Thoracic aorta (tissue), 2 donors: ENCODE measurements around the gene POP4. TPM values are rescaled to one million over a fixed set of nuclear protein-coding genes. Genes with fewer than 3 reads are reported as not detected.

Experiments
- ATAC-seq: fragments of 150-250 bp; one replicate; pipeline ENCODE4 v1.8.0; 2017; ENCODE audit warnings: low read depth; ENCODE audit not compliant: insufficient number of reproducible peaks, low FRiP score
- DNase-seq: peaks from one replicate; pipeline ENCODE4 v3.0.0-alpha.2; 2020; ENCODE audit warnings: low spot score
- H3K27ac ChIP-seq, 2 donors: fragments of 200-600 bp; sonication (generic); 1 replicate in 1 of 2; 2 replicates in 1 of 2; pipeline ENCODE4 v1.5.1; 2016; ENCODE audit warnings: mild to moderate bottlenecking in 2 of 2, moderate library complexity in 2 of 2
- H3K27me3 ChIP-seq: fragments of 200-600 bp; sonication (generic); replicated peaks from 2 replicates; pipeline ENCODE4 v1.6.0; 2016; ENCODE audit warnings: mild to moderate bottlenecking; ENCODE audit not compliant: insufficient read depth
- H3K36me3 ChIP-seq: fragments of 200-600 bp; sonication (generic); one replicate; pipeline ENCODE4 v1.5.1; 2016
- H3K4me1 ChIP-seq, 2 donors: fragments of 200-600 bp; sonication (generic); 1 replicate in 1 of 2; 2 replicates in 1 of 2; pipeline versions ENCODE4 v1.5.1 to v1.6.0; 2016; ENCODE audit warnings: low read depth in 2 of 2, mild to moderate bottlenecking in 1 of 2; ENCODE audit not compliant: control insufficient read depth in 1 of 2
- H3K4me3 ChIP-seq: fragments of 200-600 bp; sonication (generic); 2 replicates; pipeline ENCODE4 v1.5.1; 2016; ENCODE audit warnings: mild to moderate bottlenecking
- H3K9me3 ChIP-seq: fragments of 200-600 bp; sonication (generic); 2 replicates; pipeline ENCODE4 v1.5.1; 2016
- CTCF ChIP-seq: fragments of 200-600 bp; sonication (generic); IDR thresholded peaks from one replicate; pipeline ENCODE4 v1.5.1; 2019; ENCODE audit warnings: antibody characterized with exemption
- total RNA-seq, 2 donors: library from RNA; depleted of rRNA; stranded (reverse); fragments of >200 nt; gene quantifications; one replicate each; pipeline versions ENCODE4 v1.1.0 to v1.2.3, GENCODE V29; 2016

POP4 gene
- total RNA-seq, 2 donors from 2014 or later: 57.2 to 58.8 TPM

GRCh38 chr19:29617366-29618266 is 11.5 kb downstream of the POP4 start:
- no peak for DNase-seq

GRCh38 chr19:29618434-29618833 is 12.4 kb downstream of the POP4 start:
- no peak overlapping the region for H3K4me3 ChIP-seq
- no peak for ATAC-seq
- DNase-seq: no peak
- no peaks in the 10 kb centered on the region for H3K27me3 ChIP-seq
- no peaks in the 10 kb centered on the region for H3K4me1 ChIP-seq
- no peak for TF ChIP-seq CTCF
- no peak overlapping the region for H3K27ac ChIP-seq
- no peaks in the 10 kb centered on the region for H3K9me3 ChIP-seq
- H3K36me3 ChIP-seq: peaks cover 13% of the 10 kb centered on the region

More at GRCh38 chr19:29617366-29618266, 11.5 kb downstream of the POP4 start:
- no peak for ATAC-seq
- no peaks in the 10 kb centered on the region for H3K4me1 ChIP-seq
- no peaks in the 10 kb centered on the region for H3K9me3 ChIP-seq
- TF ChIP-seq CTCF: no peak
- H3K36me3 ChIP-seq: peaks cover 21% of the 10 kb centered on the region
- no peaks in the 10 kb centered on the region for H3K27me3 ChIP-seq
- H3K27ac ChIP-seq: no peak overlapping the region
- H3K4me3 ChIP-seq: no peak overlapping the region

- ATAC-seq (no peak), DNase-seq (no peak)
- Histone ChIP-seq H3K9me3 (no peaks in the 10 kb centered on the region), H3K27me3 (no peaks in the 10 kb centered on the region), H3K27ac (no peak overlapping the region), H3K36me3 (peaks cover 12% of the 10 kb centered on the region), H3K4me1 (no peaks in the 10 kb centered on the region), H3K4me3 (no peak overlapping the region)
- TF ChIP-seq CTCF: no peak
Measured at GRCh38 chr19:29618871-29619270, 12.8 kb downstream of the POP4 start.

- no peaks in the 10 kb centered on the region for H3K27me3 ChIP-seq
- H3K4me1 ChIP-seq: no peaks in the 10 kb centered on the region
- no peak for TF ChIP-seq CTCF
- DNase-seq: no peak
- ATAC-seq: no peak
- peaks cover 5% of the 10 kb centered on the region for H3K36me3 ChIP-seq
- H3K9me3 ChIP-seq: no peaks in the 10 kb centered on the region
- no peak overlapping the region for H3K27ac ChIP-seq
- no peak overlapping the region for H3K4me3 ChIP-seq
Measured at GRCh38 chr19:29620931-29621351, 14.9 kb downstream of the POP4 start.

- no peaks in the 10 kb centered on the region for H3K9me3 ChIP-seq
- ATAC-seq: no peak
- no peaks in the 10 kb centered on the region for H3K4me1 ChIP-seq
- no peak overlapping the region for H3K4me3 ChIP-seq
- H3K36me3 ChIP-seq: no peaks in the 10 kb centered on the region
- no peaks in the 10 kb centered on the region for H3K27me3 ChIP-seq
- DNase-seq: no peak
- TF ChIP-seq CTCF: no peak
- H3K27ac ChIP-seq: no peak overlapping the region
Measured at GRCh38 chr19:29622166-29623070, 16.3 kb downstream of the POP4 start.
